Measurements from ENCODE around the gene CRELD2.

The CRELD2 gene

GRCh38 chr22:49913026-49913425 lies 5.4 kb upstream of the CRELD2 start:
- no peak for FAIRE-seq

GRCh38 chr22:49913446-49913845 lies 5.0 kb upstream of the CRELD2 start:
- FAIRE-seq, result no peak

- FAIRE-seq, result no peak
Measured at GRCh38 chr22:49914256-49914655, 4.2 kb upstream of the CRELD2 start.

GRCh38 chr22:49915610-49916009 lies 2.8 kb upstream of the CRELD2 start:
- no peak for FAIRE-seq

GRCh38 chr22:49916831-49917230 lies 1.6 kb upstream of the CRELD2 start:
- no peak for FAIRE-seq

GRCh38 chr22:49918911-49919881 lies 762 bp downstream of the CRELD2 start:
- FAIRE-seq, result no peak

- no peak for FAIRE-seq
Measured at GRCh38 chr22:49920859-49921258, 2.4 kb downstream of the CRELD2 start.

GRCh38 chr22:49921508-49922278 lies 3.3 kb downstream of the CRELD2 start:
- no peak for FAIRE-seq

GRCh38 chr22:49922484-49922883 lies 4.0 kb downstream of the CRELD2 start:
- FAIRE-seq, result no peak

- FAIRE-seq, result no peak
Measured at GRCh38 chr22:49922926-49923325, 4.5 kb downstream of the CRELD2 start.

GRCh38 chr22:49923445-49923844 lies 5.0 kb downstream of the CRELD2 start:
- no peak for FAIRE-seq

- FAIRE-seq, result no peak
Measured at GRCh38 chr22:49924113-49924833, 5.8 kb downstream of the CRELD2 start.

GRCh38 chr22:49925525-49926128 lies 7.2 kb downstream of the CRELD2 start:
- no peak for FAIRE-seq

- no peak for FAIRE-seq
Measured at GRCh38 chr22:49926916-49927315, 8.5 kb downstream of the CRELD2 start.

GRCh38 chr22:49927483-49928184 lies 9.2 kb downstream of the CRELD2 start:
- no peak for FAIRE-seq

- no peak for FAIRE-seq
Measured at GRCh38 chr22:49928185-49928495, 9.7 kb downstream of the CRELD2 start.

- FAIRE-seq, result no peak
Measured at GRCh38 chr22:49928555-49929210, 10.2 kb downstream of the CRELD2 start.

- FAIRE-seq, result no peak
Measured at GRCh38 chr22:49929211-49929979, 11.0 kb downstream of the CRELD2 start.

- FAIRE-seq, result no peak
Measured at GRCh38 chr22:49929994-49930575, 11.7 kb downstream of the CRELD2 start.

All from endometrium (tissue), 2 donors.